Rectal smooth muscle tissue (tissue), 1 donor: ENCODE results near the gene TRPM2.
"Not testable (repeated sequence)": the region's sequence is repeated elsewhere in the genome, so short reads cannot be mapped to it uniquely, and the experiment has no call there.

Source experiments
- H3K27ac ChIP-seq: one replicate; pipeline ENCODE4 v1.7.0; 2013; ENCODE audit warnings: low read depth, low read length, inconsistent platforms
- H3K27me3 ChIP-seq: one replicate; pipeline ENCODE4 v1.7.0; 2013; ENCODE audit warnings: low read length; ENCODE audit not compliant: control insufficient read depth, insufficient read depth
- H3K36me3 ChIP-seq: one replicate; pipeline ENCODE4 v1.7.0; 2013; ENCODE audit warnings: low read length; ENCODE audit not compliant: control insufficient read depth, insufficient read depth
- H3K4me1 ChIP-seq: one replicate; pipeline ENCODE4 v1.7.0; 2013; ENCODE audit warnings: low read length; ENCODE audit not compliant: control insufficient read depth, insufficient read depth
- H3K4me3 ChIP-seq: one replicate; pipeline ENCODE4 v1.7.0; 2013; ENCODE audit warnings: low read length
- H3K9ac ChIP-seq: one replicate; pipeline ENCODE4 v1.7.0; 2013; ENCODE audit warnings: low read length

TRPM2 gene

GRCh38 chr21:44416193-44416592 lies 62.8 kb downstream of the TRPM2 start:
- no peaks in the 10 kb centered on the region for H3K36me3 ChIP-seq
- H3K9ac ChIP-seq: no peak overlapping the region
- no peaks in the 10 kb centered on the region for H3K4me1 ChIP-seq
- no peak overlapping the region for H3K4me3 ChIP-seq
- no peak overlapping the region for H3K27ac ChIP-seq
- no peaks in the 10 kb centered on the region for H3K27me3 ChIP-seq

DNA sequence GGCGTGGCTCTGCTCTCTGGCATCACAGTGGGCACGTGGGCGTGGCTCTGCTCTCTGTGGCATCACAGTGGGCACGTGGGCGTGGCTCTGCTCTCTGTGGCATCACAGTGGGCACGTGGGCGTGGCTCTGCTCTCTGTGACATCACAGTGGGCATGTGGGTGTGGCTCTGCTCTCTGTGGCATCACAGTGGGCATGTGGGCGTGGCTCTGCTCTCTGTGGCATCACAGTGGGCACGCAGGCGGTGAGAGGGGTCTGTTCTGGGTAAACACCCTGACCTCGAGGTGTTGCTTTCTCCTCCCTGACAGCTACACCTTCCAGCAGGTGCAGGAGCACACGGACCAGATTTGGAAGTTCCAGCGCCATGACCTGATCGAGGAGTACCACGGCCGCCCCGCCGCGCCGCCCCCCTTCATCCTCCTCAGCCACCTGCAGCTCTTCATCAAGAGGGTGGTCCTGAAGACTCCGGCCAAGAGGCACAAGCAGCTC lies 64.2 kb downstream of the TRPM2 start:
- H3K27me3 ChIP-seq, H3K4me3 ChIP-seq, H3K4me1 ChIP-seq, H3K36me3 ChIP-seq, H3K9ac ChIP-seq, H3K27ac ChIP-seq: not testable (repeated sequence)

DNA sequence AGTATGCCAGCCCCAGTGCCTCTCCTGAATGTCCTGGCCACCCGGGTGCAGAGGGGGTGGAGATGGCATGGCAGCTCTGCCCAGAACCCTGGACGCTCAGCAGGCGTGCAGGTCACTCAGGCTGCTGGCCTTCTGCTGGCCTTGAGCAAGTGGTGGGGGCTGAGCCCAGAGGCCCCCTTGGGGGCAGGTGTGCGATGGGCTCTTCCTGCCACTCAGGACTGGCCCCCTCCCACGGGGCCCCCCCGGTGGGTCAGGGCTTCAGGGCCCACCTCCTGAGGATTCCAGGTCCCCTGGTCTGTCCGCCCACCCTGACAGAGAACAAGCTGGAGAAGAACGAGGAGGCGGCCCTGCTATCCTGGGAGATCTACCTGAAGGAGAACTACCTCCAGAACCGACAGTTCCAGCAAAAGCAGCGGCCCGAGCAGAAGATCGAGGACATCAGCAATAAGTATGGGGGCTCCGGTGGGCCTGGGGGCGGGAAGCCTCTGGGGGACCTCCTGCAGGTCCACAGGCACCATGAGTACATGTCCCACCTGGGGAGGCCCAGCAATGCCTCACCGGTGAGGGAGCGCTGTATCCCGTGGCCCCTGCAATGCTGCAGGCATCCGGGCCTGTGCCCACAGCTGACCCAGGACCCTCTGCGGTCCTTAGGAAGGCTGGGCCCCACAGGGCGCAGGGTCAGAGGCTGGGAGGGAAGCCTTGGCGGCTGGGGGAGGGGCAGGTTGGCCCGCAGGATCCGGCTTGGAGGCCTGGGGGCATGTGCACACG lies 64.9 kb downstream of the TRPM2 start:
- Histone ChIP-seq H3K9ac (no peak overlapping the region), H3K27ac (no peak overlapping the region), H3K4me3 (no peak overlapping the region), H3K4me1 (no peaks in the 10 kb centered on the region), H3K27me3 (no peaks in the 10 kb centered on the region), H3K36me3 (no peaks in the 10 kb centered on the region)

DNA sequence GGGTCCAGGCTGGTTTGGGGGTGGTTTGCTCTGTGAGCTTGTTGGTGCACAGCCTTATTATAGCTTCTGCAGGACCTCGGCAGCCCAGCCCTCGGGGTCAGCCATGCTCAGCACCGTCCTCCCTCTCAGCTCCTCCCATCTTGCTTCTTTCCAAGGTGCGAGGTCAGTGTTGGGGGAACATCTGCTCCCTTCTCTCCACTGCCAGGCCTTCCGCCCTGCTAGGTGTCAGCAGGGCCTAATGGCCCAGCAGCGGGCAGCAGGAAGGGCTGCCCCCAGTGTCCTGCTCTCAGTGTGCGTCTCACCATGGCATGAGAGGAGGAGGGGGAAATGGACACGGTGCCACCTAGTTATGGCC lies 65.4 kb downstream of the TRPM2 start:
- Histone ChIP-seq H3K36me3 (no peaks in the 10 kb centered on the region), H3K9ac (no peak overlapping the region), H3K27ac (no peak overlapping the region), H3K27me3 (no peaks in the 10 kb centered on the region), H3K4me3 (no peak overlapping the region), H3K4me1 (no peaks in the 10 kb centered on the region)

DNA sequence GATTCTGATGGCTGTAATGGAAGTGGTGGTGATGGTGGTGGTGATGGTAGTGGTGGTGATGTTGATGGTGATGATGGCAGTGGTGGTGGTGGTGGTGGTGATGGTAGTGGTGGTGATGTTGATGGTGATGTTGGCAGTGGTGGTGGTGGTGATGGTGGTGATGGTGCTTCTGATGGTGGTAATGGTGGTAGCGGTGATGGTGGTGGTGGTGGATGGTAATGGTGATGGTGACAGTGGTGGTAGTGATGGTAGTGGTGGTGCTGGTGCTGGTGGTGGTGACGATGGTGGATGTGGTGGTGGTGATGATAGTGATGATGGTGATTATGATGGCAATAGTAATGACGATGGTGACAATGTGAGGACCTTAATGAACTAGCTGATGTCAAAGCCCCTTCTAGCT lies 66.3 kb downstream of the TRPM2 start:
- Histone ChIP-seq H3K9ac (no peak overlapping the region), H3K27ac (no peak overlapping the region), H3K4me3 (no peak overlapping the region), H3K4me1 (no peaks in the 10 kb centered on the region), H3K36me3 (no peaks in the 10 kb centered on the region), H3K27me3 (no peaks in the 10 kb centered on the region)

GRCh38 chr21:44420416-44421205 lies 67.2 kb downstream of the TRPM2 start:
- Histone ChIP-seq H3K9ac (no peak overlapping the region), H3K27me3 (no peaks in the 10 kb centered on the region), H3K4me1 (no peaks in the 10 kb centered on the region), H3K4me3 (no peak overlapping the region), H3K36me3 (no peaks in the 10 kb centered on the region), H3K27ac (no peak overlapping the region)

DNA sequence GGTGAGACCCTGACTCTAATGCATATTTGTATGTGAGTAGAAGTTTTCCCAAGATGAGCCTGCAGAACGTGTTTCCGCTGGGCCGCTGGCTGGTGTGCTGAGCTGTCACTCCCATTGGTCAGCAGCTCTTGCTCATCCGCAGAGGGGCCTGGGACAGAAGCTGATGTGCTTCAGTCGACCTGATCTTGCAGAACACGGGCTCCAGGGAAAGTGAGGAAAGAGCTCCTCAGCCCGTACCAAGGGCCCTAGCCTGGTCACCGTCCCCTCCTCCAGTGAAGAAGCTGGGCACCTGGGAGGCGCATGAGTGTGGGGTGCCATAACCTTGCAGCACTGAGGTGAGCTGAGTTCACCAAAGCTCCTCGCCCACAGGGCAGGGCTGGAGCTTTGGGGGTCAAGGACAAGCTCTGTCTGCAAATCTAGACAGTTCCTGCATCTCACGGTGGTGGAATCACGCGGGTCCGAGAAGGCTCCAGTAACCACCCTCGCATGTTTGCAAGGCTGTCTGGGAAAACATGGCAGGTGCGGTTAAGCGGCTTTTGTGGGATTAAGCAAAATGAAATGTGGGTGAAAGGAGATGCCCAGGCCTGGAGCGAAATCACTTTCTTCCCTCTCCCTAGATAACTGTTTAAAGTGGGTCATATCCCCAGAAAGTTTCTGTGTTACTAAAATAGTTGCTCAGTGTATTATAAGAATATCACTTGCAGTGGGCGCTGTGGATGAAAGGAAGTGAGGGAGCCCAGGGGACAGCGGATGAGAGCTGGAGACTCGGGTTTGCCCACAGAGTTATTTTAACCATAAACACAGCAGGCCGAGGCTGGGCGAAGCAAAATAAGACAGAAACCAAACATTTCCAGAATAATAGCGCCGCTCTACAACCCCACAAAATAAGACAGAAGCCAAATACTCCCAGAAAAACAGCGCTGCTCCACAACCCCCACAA lies 68.8 kb downstream of the TRPM2 start:
- Histone ChIP-seq H3K4me3 (no peak overlapping the region), H3K27me3 (no peaks in the 10 kb centered on the region), H3K36me3 (no peaks in the 10 kb centered on the region), H3K27ac (no peak overlapping the region), H3K9ac (no peak overlapping the region), H3K4me1 (no peaks in the 10 kb centered on the region)

DNA sequence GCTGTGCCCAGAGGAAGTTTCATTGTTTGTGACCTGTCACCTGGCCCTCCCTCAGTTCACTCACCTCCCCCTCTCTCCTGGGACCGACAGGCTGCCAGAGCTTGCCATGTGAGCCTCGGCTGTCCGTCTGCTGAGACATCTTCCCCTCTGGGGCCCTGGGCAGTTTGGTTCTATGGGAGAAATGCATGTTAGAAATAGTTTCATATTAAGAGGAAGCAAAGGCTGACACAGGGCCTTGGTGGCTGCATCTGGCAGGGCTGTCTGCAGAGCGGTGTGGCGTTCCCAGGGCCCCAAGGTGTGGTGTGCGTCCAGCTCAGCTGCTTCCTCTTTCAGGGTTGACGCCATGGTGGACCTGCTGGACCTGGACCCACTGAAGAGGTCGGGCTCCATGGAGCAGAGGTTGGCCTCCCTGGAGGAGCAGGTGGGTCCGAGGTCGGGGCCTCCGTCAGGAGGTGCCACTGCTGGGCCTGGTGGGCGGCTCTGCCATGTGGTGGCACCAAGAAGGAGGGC lies 69.9 kb downstream of the TRPM2 start:
- Histone ChIP-seq H3K36me3 (no peaks in the 10 kb centered on the region), H3K27me3 (no peaks in the 10 kb centered on the region), H3K27ac (no peak overlapping the region)

GRCh38 chr21:44423941-44424607 lies 70.7 kb downstream of the TRPM2 start:
- Histone ChIP-seq H3K4me1 (no peaks in the 10 kb centered on the region), H3K4me3 (no peak overlapping the region), H3K9ac (no peak overlapping the region), H3K27ac (no peak overlapping the region), H3K36me3 (no peaks in the 10 kb centered on the region), H3K27me3 (no peaks in the 10 kb centered on the region)

More for the DNA sequence above, 69.9 kb downstream of the TRPM2 start:
- H3K4me3 ChIP-seq: no peak overlapping the region
- no peak overlapping the region for H3K9ac ChIP-seq
- no peaks in the 10 kb centered on the region for H3K4me1 ChIP-seq

- Histone ChIP-seq H3K4me1 (no peaks in the 10 kb centered on the region), H3K36me3 (no peaks in the 10 kb centered on the region), H3K27me3 (no peaks in the 10 kb centered on the region), H3K9ac (no peak overlapping the region), H3K4me3 (no peak overlapping the region), H3K27ac (no peak overlapping the region)
Observed at GRCh38 chr21:44424608-44425306, 71.3 kb downstream of the TRPM2 start.

GRCh38 chr21:44425307-44425894 lies 72.0 kb downstream of the TRPM2 start:
- no peak overlapping the region for H3K9ac ChIP-seq
- H3K4me3 ChIP-seq: no peak overlapping the region

More at GRCh38 chr21:44425307-44425894, 72.0 kb downstream of the TRPM2 start:
- no peak overlapping the region for H3K27ac ChIP-seq
- H3K36me3 ChIP-seq: no peaks in the 10 kb centered on the region
- no peaks in the 10 kb centered on the region for H3K4me1 ChIP-seq
- no peaks in the 10 kb centered on the region for H3K27me3 ChIP-seq
